ENCODE data around the gene MYO6.
"Not testable (repeated sequence)": the region's sequence is repeated elsewhere in the genome, so short reads cannot be mapped to it uniquely, and the experiment has no call there.

MYO6 gene

DNA sequence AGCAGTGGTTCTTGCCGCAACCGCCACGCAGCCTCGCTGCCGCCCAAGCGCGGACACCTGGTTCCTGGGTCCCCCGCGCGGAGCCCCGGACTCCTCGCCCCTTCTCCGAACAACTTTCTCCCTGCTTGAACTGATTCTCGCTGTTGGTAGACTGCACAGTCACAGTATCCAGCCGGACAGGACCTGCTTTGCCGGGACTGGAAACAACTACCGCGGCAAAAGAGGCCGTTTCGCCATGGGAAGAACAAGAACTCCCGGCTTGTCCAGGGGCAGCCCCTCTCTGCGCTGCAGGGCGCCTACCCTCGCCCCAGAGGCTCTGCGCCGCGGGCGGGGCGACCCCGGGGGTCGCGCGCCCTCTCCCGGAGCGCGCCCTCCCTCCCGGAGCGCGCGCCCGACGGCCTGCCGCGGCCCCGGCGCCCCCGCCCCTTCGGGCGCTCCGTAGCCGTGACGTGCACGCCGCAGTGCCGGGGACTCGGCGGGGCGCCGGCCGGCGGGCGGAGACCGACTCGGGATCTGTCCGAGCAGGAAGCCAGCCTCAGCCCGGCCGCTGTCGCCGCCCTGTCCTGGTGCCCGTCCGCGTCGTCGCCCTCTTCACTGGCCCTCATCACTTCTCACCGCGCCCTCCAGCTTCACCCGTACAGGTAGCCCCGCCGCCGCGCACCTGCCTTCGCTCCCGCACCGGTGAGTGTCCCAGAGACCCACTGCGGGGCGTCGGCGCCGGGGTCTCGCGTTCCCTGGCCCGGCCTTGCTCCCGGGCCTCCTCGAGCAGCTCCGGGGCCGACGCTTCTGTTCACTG lies at the start of gene MYO6:
TSS of gene MYO6 (plus strand) at position 497 of the 796 bp plus-strand sequence. CDS start 68,309 bp downstream, outside the sequence.
- DNase-seq = peak; percentile 29

DNA sequence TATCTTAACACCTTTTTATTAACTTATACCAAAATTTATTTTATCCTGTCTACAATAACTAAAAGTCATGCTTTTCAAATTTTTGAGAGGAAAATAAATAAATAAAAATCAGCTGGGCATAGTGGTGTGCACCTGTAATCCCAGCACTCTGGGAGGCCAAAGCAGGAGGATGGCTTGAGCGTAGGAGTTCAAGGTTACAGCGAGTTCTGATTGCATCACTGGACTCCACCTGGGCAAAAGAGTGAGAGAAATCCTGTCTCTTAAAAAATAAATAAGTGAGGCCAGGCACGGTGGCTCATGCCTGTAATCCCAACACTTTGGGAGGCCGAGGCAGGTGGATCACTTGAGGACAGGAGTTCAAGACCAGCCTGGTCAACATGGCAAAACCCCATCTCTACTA lies 40.7 kb upstream of the MYO6 start:
- not testable (repeated sequence) for DNase-seq

- no peak for DNase-seq
Measured at GRCh38 chr6:75711173-75711572, 37.9 kb upstream of the MYO6 start.

- DNase-seq = no peak
Measured at GRCh38 chr6:75719133-75719532, 29.9 kb upstream of the MYO6 start.

DNA sequence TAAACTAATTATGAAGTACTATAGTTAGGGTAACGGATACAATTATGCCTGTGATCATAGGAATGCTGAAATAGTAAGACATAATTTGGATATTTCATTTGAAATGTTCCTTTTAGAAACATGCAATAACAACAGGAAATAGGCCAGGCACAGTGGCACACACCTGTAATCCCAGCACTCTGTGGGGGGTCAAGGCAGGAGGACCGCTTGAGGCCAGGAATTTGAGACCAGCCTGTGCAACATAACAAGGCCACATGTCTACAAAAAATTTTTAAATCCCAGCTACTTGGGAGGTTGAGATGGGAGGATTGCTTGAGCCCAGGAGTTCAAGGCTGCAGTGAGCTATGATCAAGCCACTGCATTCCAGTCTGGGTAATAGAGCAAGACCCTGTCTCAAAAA lies 25.7 kb upstream of the MYO6 start:
- no peak for DNase-seq

DNA sequence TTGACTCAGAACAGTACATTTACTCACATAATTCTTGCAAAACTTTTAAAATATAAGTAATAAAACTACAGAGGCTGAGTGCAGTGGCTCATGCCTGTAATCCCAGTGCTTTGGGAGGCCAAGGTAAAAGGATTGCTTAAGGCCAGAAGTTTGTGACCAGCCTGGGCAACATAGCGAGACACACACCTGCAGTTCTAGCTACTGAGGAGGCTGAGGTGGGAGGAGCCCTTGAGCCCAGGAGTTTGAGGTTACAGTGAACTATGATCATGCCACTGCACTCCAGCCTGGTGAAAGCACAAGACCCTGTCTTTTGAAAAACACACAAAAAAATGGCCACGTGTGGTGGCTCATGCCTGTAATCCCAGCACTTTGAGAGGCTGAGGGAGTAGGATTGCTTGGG lies 21.8 kb upstream of the MYO6 start:
- DNase-seq = no peak

DNA sequence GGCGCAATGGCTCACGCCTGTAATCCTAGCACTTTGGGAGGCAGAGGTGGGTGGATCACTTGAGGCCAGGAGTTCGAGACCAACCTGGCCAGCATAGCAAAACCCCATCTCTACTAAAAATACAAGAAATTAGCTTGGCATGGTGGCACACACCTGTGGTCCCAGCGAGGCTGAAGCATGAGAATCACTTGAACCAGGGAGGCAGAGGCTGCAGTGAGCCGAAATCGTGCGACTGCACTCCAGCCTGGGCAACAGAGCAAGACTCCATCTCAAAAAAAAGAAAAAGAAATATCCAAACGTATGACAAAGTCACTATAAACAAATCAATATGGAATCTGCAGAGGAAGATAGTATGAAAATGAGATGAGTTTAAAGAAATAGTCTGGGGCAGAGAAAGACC lies 18.0 kb upstream of the MYO6 start:
- DNase-seq = not testable (repeated sequence)

DNA sequence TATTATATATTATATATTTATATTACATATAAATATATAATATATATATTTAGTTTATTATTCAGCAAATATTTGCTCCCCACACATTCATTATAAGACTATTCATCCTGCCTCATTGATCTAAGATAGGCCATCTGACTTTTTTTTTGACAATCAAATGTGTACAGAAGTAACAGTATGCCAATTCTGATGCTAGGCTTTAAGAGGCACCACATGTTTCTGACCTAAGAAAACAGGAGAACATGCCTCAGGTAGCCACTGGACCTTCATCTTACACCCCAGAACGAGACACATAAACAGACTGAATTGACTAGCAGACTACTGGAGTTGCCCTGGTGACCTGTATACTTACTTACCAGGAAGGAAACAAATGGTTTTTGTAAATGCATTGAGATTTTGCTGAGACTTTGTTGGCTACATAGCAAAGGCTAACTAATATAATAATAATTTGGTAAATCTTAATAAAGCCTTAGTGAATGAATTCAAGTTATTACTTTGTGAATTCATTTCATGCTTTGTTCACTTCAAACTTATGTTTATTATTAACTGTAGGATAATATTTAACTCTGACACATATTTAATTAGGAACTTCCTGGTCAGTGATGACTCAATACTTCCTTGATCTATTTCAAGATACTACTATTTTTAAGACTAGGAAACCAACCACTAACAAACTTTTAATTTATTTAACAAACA lies 13.4 kb upstream of the MYO6 start:
- no peak for DNase-seq

DNA sequence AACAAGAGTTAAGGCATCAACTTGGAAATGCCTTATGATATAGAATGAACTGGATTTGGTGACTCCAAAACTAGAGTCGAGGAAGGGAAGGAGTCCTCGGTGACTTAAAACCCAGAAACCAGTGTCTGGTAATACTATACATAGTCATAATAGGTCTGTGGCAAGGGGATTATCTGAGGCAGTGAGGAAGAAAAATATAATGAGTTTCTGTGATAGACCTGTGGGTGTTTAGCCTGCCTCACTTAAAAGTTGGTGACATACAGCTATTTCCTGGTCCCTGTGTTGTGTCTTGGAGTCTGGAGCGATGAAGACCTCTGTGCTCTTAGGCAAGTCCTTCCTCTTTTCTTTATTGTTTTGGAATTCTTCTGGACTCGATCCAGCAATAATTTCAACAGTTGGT lies 5.1 kb upstream of the MYO6 start:
- DNase-seq = no peak

DNA sequence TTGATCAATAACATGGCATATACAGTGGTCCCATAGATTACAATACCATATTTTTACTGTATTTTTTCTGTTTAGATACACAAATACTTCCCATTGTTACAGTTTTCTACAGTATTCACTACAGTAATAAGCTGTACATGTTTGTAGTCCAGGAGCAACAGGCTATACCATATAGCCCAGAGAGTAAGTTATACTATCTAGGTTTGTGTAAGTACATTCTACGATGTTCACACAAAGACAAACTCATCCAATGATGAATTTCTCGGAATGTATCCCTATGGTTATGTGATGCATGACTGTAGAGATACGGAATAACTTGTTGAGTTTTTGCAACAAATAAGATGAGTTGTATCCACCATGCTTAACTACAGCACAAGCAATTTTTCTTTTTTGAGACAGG lies 3.6 kb upstream of the MYO6 start:
- DNase-seq = no peak

DNA sequence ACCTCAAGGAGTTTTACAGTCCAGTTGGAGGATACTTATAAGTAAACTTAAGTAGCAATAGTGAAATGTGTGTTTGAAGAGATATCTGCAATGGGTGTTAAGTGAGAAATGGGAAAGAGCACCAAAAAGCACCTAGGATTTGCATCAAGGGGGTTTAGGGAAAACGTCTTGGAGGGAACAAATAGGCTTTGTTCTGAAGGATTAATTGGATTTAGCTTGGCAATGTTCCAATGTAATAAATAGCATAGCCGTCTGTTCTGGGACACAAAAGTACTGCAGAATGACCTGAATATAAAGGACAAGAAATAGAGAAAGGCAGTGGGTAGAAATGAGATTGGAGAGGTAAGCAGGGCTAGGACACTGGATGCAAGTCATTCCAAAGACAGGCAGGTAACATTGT lies 2.8 kb upstream of the MYO6 start:
- DNase-seq = no peak

DNA sequence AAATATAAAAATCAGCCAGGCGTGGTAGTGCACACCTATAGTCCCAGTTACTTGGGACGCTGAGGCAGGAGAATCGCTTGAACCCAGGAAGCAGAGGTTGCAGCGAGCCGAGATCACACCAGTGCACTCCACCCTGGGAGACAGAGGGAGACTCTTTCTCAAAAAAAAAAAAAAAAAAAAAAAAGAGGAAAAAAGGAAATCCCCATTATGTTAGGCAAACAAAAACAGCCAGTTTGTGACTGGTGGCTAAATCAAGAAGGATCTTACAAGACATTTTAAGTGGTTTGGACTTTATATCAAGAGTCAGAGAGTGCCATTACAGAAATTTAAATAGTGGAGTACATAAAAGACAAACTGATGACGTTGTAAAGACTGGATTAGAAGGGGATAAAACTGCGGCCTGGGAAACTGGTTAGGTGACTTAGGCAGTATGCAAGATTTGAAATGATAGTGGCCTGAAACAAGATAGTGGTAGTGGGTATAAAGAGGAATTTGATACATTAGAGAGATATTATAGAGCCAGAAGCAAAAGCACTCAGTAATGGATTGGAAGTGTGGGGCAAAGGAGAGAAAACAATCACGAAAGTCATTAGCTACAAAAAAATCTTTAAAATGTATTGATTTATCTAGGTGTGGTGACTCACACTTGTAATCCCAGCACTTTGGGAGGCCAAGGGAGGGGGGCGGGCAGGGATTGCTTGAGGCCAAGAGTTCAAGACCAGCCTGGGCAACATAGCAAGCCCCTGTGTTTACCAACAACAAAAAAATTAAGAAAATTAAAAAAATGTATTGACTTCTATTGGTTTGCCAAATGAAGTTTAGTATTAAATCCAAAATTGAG lies 1.7 kb upstream of the MYO6 start:
- DNase-seq = no peak

GRCh38 chr6:75748003-75748742 lies 866 bp upstream of the MYO6 start:
- DNase-seq = peak; percentile 4

- DNase-seq = no peak
Measured at GRCh38 chr6:75751443-75751842, 2.4 kb downstream of the MYO6 start.

- DNase-seq = no peak
Measured at GRCh38 chr6:75752365-75752764, 3.3 kb downstream of the MYO6 start.

DNA sequence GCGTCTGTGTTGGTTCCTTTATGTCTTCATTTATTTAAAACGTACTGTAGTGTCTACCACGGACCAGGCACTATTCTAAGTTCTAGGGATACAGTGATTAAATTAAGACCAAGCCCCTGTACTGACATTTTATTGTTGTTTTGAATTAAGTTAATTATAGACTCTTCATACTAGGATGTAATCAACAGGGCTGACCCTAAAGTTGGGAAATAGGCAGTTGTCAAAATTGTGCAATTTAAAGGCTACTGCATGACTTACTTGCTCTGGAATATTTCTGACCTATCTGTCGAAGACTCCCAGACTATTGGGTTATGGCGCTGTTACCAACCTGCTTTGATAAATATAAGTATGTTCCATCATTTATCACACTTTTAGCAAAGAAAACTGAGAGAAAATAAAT lies 6.7 kb downstream of the MYO6 start:
- no peak for DNase-seq

- DNase-seq = no peak
Measured at GRCh38 chr6:75757295-75757694, 8.3 kb downstream of the MYO6 start.

DNA sequence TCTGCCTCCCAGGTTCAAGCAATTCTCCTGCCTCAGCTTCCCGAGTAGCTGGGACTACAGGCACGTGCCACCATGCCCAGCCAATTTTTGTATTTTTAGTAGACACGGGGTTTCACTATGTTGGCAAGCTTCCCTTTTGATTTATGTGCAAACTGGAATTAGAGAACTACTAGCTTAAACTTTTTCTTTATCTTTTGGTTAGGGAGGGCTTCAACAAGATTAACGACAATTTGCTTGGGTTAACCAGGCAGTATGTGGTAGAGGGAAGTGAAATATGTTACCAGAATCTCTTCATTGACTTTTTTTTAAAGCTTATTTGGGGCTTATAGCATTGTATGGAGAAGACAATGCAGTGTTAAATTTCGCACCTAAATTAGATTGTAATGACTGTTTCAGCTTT lies 9.0 kb downstream of the MYO6 start:
- no peak for DNase-seq

- DNase-seq = no peak
Measured at GRCh38 chr6:75759207-75759606, 10.2 kb downstream of the MYO6 start.

DNA sequence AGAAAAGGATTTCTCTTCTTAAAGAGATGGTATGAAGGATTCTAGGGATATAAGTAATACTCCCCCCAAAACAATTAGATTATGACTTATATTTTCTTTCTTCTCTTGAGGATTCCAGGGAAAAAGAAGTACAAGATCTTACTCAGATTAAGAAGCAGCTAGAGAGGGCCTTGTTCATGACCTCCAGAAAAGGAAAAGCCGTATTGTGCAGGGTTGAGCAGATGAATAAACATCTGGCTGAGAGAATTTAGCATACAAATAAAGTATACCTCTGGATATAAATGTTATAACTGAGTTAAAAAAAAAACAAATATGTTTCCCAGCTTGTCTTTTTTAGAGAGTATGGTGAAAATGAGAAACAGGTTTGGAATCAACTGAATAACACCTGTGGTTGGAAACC lies 11.3 kb downstream of the MYO6 start:
- no peak for DNase-seq

DNA sequence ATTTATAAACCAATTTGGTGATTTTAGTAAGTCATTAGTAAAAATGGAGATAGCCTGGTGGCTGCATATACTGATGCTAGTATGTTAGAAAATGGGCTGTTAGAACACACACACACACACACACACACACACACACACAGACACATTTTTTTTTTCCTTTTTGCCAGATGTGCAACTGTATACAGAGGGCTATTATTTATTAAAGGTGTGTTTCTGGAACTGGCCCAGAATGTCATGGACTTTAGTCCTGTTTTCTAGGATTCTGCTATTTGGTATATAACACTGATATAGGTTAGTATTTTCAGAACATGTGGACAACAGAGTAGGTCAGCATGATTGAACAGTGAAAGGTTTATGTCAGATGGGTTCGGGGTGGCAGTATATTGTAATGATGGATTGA lies 12.4 kb downstream of the MYO6 start:
- no peak for DNase-seq

DNA sequence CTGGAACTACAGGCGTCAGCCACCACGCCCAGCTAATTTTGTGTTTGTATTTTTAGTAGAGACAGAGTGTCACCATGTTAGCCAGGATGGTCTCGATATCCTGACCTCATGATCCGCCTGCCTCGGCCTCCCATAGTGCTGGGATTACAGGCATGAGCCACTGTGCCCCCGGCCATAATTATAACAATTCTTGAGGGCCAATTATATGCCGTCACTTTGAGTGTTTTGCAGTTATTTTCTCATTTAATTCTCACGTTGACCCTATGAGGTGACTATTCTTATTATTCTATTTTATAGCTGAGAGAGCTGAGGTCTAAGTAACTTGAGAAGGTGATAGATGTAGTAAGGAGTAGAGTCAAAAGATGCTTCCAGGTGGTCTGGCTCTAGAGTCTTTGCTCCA lies 13.0 kb downstream of the MYO6 start:
- DNase-seq = no peak

GRCh38 chr6:75766387-75766786 lies 17.3 kb downstream of the MYO6 start:
- DNase-seq = no peak

Measured in hematopoietic multipotent progenitor cell treated with erythropoietin and hydrocortisone succinate and interleukin-3 and kit ligand, for 6 days (in vitro differentiated cells).